HFF-Myc (cell line): ENCODE results near the gene PRAMEF27.
"Not testable (repeated sequence)": the region's sequence is repeated elsewhere in the genome, so short reads cannot be mapped to it uniquely, and the experiment has no call there.

Experiments used
- DNase-seq: peaks from one replicate; pipeline ENCODE4 v3.0.0-alpha.2; 2011; ENCODE audit warnings: low read depth; ENCODE audit errors: extremely low read depth
- H3K4me3 ChIP-seq: replicated peaks from 2 replicates; pipeline ENCODE4 v1.5.1; 2011; ENCODE audit warnings: low read depth, mild to moderate bottlenecking, control low read depth, low read length

PRAMEF27 gene

DNA sequence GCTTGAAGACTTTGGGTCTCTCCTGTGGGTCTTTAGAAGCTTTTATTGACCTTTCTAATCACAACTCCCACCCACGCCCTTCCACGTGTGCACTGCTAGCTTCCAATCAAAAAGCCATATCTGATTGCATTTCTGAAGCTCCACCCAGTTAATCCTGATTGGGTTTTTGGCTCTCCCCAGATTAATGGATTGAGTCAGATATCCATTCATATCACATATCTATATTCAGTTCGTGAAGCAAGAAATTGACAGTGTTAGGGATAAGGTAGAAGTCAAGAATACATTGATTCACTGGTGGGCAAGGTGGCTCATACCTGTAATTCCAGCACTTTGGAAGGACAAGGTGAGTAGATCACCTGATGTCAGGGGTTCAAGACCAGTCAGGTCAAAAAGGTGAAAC lies at the start of gene PRAMEF27:
Gene PRAMEF27 (minus strand): TSS at position 101 of the 400 bp plus-strand sequence. CDS start 2,916 bp downstream, outside the sequence.
- not testable (repeated sequence) for H3K4me3 ChIP-seq, DNase-seq

DNA sequence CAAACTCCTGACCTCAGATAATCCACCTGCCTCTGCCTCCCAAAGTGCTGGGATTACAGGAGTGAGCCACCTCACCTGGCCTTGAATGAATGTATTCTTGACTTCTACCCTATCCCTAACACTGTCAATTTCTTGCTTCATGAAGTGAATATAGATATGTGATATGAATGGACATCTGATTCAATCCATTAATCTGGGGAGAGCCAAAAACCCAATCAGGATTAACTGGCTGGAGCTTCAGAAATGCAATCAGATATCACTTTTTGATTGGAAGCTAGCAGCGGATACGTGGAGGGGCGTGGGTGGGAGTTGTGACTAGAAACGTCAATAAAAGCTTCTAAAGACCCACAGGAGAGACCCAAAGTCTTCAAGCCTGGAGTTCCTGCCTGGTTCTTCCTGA lies 14.1 kb upstream of the PRAMEF27 start, which contains the start of gene PRAMEF25:
Gene PRAMEF25 (plus strand): TSS at position 301 of the 400 bp plus-strand sequence. CDS start 2,920 bp downstream, outside the sequence.
- not testable (repeated sequence) for DNase-seq

DNA sequence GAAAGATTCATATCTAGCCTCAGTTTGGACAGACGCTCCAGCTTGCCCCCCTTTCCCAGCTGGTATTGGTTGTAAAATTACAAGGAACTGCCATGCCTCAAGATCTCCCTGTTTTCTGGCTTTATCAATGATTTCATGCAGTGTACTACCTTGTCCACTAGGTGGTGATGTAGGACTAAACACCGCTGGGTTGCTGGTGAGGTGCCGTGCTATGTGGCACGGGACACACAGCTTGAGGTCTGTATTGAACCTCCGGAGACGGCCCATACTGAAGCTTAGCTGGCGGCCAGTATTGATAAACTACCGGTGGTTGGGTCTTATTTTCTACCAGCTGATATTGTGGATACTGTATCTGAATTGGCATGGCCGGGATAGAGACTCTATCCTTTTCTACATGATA lies 36.5 kb downstream of the PRAMEF27 start:
- not testable (repeated sequence) for H3K4me3 ChIP-seq, DNase-seq

More for the DNA sequence above, 14.1 kb upstream of the PRAMEF27 start, which contains the start of gene PRAMEF25:
- not testable (repeated sequence) for H3K4me3 ChIP-seq

DNA sequence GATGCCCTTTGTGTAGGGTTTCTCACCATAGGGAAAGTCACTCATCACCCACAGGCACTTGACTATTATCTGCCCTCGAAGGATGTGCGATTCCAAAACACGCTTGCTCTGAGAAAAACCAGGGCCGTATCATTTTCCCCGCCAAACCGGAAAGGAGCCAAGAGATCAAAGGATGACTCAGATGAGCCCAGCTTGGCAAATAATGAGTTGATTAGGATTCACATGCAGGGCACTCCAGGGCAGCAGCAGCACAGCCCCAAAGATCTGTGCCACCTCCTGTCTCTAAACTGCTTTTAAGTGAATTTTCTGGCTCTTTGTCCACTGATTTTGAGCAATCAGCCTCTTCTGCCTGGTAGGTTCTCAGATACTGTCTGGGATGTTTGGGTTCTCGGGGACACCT lies 44.4 kb downstream of the PRAMEF27 start:
- not testable (repeated sequence) for DNase-seq, H3K4me3 ChIP-seq

DNA sequence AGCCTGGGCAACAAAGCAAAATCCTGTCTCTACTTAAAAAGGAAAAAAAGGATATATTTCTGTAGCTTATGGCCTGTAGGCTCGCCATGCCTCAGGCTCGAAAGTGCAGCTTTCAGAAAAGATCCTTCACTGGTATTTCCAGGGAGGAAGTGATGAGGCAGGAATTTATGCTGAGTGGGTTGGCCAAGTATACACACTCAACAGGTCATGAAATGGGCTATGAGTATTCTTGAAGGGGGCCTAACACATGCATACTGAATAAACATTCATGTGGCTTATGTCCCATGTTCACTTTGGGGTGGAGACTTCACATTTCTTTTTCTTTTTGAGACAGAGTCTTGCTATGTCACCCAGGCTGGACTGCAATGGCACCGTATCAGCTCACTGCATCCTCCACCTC lies 47.0 kb downstream of the PRAMEF27 start:
- DNase-seq, H3K4me3 ChIP-seq: not testable (repeated sequence)

DNA sequence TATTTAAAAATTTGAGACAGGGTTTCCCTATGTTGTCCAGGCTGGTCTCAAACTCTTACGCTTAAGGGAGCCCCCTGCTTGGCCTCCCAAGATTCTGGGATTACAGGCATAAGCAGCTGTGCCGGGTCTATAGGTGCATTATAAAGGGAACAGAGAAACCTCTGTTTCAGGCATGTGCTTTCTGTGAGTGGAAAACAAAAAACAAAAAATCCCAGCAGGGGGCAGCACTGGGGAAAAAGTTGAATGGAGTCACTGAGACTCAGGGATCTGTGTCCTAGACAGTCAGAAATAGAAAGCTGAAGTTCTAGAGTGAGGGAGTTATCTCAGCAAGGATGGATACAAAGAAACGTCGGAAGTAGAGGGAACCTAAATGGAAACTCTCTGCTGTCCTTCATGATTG lies 50.6 kb downstream of the PRAMEF27 start:
- DNase-seq, H3K4me3 ChIP-seq: not testable (repeated sequence)
